Measurements from ENCODE around the gene SLBP. TPM values are rescaled to one million over a fixed set of nuclear protein-coding genes. Genes with fewer than 3 reads are reported as not detected.

SLBP gene
- total and polyA plus RNA-seq, 2 of the 8 experiments (the other 6 are each of a cell fraction or from before 2014, with no cell fraction given): 44.1 to 49.0 TPM

DNA sequence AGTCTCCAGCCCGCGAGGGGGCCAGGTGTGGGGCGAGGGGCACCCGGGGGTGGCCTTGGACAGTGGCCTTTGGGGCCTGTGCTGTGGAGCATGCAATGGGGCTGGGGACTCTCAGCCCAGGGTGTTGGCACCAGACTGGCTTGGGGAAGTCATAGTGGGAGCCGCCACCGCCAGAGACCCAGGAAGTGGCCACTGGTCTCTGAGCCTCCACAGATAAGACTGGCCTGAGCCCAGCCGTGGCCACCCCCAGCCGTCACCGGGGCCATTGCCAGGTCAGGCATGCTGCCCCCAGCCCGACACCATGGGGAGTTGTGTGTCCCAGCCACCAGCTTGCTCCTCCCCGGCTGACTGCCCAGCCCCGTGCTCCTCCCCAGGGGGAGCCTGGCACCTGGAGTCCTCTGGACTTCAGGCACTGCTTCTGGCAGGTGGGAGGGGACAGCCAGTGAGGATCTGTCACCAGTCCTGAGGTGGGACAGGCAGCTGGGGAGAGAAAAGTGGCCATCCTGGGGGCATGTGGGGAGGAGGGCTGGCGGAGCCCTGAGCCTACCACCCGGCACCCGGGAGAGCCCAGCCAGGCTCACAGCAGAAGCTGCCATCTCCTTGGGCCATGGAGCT is 41.7 kb upstream of the SLBP start (continued):
- TF ChIP-seq RAD21 (IDR thresholded peaks at IDR 0.05 in 1 of 2, conservative IDR thresholded peaks at IDR 0.05 in 1 of 2; ENCODE audit: low read depth in 2 of 2, low read length in 2 of 2) (no peak), TAF7 (optimal IDR thresholded peaks at IDR 0.05; ENCODE audit: borderline replicate concordance, low read depth, low read length) (no peak), YY1 (IDR thresholded peaks at IDR 0.05; ENCODE audit: low read depth, low read length) (no peak), KDM1A (IDR thresholded peaks at IDR 0.05; ENCODE audit: borderline replicate concordance, low read length) (no peak), SP1 (IDR thresholded peaks at IDR 0.05; ENCODE audit: low read depth, low read length) (no peak)
- TF ChIP-seq, protein P1, sequence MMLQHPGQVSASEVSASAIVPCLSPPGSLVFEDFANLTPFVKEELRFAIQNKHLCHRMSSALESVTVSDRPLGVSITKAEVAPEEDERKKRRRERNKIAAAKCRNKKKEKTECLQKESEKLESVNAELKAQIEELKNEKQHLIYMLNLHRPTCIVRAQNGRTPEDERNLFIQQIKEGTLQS (IDR thresholded peaks at IDR 0.05; ENCODE audit: insufficient read depth, low read depth, low read length): no peak

All from H1 (cell line).